ENCODE measurements around the gene BCAS1.

DNA sequence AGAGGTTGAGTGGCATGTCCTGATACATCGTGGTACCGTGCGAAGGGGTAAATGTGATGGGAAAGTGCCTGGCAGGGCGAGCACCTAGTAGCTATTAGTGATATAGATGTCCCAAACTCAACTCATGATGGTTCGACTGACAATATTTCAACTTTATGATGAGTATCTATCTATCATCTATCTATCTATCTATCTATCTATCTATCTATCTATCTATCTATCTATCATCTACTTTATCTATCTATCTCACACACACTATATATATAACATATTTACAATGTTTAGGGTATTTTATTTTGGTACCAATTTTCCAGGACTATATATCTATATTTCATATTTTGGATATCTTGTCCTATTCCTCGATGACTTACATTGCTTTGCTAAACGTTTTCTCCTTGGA, 5.5 kb downstream of the BCAS1 start:
- TF ChIP-seq, protein P1, sequence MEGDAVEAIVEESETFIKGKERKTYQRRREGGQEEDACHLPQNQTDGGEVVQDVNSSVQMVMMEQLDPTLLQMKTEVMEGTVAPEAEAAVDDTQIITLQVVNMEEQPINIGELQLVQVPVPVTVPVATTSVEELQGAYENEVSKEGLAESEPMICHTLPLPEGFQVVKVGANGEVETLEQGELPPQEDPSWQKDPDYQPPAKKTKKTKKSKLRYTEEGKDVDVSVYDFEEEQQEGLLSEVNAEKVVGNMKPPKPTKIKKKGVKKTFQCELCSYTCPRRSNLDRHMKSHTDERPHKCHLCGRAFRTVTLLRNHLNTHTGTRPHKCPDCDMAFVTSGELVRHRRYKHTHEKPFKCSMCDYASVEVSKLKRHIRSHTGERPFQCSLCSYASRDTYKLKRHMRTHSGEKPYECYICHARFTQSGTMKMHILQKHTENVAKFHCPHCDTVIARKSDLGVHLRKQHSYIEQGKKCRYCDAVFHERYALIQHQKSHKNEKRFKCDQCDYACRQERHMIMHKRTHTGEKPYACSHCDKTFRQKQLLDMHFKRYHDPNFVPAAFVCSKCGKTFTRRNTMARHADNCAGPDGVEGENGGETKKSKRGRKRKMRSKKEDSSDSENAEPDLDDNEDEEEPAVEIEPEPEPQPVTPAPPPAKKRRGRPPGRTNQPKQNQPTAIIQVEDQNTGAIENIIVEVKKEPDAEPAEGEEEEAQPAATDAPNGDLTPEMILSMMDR (IDR thresholded peaks at IDR 0.05 in 2 of 3, conservative IDR thresholded peaks at IDR 0.05 in 1 of 3; ENCODE audit: borderline replicate concordance in 1 of 3, insufficient read depth in 1 of 3, low read depth in 2 of 3, low read length in 2 of 3): no peak
- TF ChIP-seq, protein P2, sequence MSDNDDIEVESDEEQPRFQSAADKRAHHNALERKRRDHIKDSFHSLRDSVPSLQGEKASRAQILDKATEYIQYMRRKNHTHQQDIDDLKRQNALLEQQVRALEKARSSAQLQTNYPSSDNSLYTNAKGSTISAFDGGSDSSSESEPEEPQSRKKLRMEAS (IDR thresholded peaks at IDR 0.05): no peak
- TF ChIP-seq POLR2AphosphoS5 (IDR thresholded peaks at IDR 0.05; ENCODE audit: low read depth, low read length) (no peak), TCF7L2 (IDR thresholded peaks at IDR 0.05; ENCODE audit: borderline replicate concordance, extremely low read depth, insufficient read depth, insufficient read length) (no peak), POLR2A (IDR thresholded peaks at IDR 0.05; ENCODE audit: borderline replicate concordance, extremely low read depth, insufficient read depth, insufficient read length) (no peak), EZH2 (IDR thresholded peaks at IDR 0.05) (no peak), RAD21 (IDR thresholded peaks at IDR 0.05; ENCODE audit: low read depth) (no peak), JUND (IDR thresholded peaks at IDR 0.05) (no peak)
- TF ChIP-seq, protein P3, sequence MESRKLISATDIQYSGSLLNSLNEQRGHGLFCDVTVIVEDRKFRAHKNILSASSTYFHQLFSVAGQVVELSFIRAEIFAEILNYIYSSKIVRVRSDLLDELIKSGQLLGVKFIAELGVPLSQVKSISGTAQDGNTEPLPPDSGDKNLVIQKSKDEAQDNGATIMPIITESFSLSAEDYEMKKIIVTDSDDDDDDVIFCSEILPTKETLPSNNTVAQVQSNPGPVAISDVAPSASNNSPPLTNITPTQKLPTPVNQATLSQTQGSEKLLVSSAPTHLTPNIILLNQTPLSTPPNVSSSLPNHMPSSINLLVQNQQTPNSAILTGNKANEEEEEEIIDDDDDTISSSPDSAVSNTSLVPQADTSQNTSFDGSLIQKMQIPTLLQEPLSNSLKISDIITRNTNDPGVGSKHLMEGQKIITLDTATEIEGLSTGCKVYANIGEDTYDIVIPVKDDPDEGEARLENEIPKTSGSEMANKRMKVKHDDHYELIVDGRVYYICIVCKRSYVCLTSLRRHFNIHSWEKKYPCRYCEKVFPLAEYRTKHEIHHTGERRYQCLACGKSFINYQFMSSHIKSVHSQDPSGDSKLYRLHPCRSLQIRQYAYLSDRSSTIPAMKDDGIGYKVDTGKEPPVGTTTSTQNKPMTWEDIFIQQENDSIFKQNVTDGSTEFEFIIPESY (IDR thresholded peaks at IDR 0.05; ENCODE audit: extremely low read depth, insufficient replicate concordance, low read length): no peak
